Stimulated activated CD8-positive, alpha-beta memory T cell treated with anti-CD3 and anti-CD28 coated beads, Interleukin-4, amount 100 ng/mL, for 24 hours (primary cell): ENCODE data around the gene HDAC11.
"Not testable (repeated sequence)": the region's sequence is repeated elsewhere in the genome, so short reads cannot be mapped to it uniquely, and the experiment has no call there.

Experiments
- DNase-seq: peaks from one replicate; pipeline ENCODE4 v3.0.0-alpha.2; 2020; ENCODE audit warnings: low read depth

The HDAC11 gene

GRCh38 chr3:13507570-13508339 is 27.6 kb downstream of the HDAC11 start:
- DNase-seq, result no peak

DNA sequence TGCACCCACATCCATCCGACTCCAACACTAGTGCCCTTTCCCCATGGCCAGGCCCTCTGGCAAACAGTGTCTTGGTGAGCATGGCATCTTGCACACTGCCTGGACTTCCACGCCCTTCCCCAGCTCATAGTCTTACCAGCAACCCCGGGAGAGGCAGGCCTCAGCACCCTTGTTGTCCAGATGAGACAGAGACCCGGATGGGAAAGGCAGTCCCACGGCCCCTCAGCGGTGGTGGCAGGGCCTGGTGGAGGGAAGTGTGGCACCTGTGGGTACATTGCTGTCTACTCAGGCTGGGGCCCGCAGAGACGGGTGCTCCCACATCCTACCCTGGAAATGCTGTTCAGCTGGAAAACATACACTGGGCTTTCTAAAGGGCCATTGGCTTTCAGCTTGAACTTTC is 28.4 kb downstream of the HDAC11 start:
- no peak for DNase-seq

- DNase-seq, result no peak
These were observed 29.1 kb downstream of the HDAC11 start for GRCh38 chr3:13509059-13509815.

DNA sequence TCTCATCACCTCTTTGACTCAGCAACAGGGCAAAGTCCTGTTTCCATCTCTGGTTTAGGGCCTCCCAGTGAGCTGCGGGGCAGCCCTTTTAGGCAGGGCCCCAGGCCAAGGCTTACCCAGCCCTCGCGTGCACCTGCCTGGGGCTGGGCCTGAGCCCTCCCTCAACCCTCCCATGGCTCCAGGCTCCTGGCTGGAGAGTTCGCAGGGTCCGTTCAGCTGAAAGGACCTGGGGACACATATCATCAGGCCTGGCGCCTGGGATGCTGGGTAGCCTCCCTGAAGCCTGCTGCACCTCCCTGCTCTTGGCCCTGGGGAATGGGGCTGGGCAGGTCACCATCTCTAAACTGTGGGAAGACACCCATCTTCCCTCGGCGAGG is 29.7 kb downstream of the HDAC11 start:
- no peak for DNase-seq

DNA sequence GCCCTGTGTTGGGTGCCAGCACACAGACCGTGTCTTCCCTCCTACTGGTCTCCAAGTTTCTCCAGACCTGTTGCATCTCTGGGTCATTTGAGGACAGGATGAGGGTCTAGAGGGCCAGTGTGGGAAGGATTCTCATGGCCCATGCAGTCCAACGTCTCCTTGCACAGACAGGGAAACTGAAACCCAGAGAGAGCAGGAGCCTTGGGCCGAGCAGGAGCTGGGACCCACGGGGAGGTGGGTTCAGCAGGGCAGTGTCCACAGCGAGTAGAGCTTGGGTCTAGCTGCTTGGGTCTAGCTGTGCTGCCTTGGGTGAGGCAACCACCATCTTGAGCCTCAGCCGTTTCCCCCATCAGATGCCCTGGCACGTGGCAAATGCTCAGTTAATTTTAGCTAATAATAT is 32.3 kb downstream of the HDAC11 start:
- DNase-seq, result no peak

DNA sequence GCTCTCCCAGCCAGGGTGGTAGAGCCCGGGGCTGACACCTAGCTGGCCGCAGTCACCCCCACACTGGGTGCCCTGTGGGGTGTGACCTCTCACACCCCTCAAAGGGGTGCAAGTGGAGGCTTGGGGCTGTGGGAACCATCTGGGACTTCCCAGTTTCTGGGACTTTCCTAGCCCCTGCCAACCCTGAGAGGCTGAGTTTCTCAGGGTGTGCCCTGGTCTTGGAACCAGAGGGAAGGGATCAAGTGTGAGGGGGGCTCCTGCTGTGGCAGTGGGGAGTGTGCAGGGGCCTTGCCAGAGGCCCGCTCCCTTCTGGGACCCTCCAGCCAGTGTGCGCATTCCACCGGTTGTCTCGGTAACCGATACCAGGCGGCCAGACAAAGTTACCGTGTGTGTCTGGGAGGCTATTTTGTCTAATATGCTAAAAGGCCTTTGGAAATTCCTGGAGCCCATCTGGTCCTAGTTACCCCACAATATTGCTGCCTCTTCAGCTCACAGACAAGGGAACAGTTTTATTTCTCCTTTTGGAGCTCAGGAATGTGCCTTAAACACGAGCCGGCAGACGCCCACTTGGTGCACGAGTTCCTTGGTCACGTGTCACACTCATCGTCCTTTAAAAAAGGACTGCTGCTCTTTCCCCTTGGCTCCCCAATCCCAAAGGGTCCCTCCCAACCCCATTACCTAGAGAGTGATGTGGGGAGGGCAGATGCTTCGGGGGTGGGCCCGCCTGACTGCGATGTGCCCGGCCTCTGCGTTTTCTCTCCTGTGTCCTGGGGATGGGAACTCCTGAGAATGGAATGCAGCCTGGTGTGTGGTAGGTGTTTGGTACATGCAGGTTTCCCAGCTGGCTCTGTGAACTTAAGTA is 33.2 kb downstream of the HDAC11 start:
- no peak for DNase-seq

DNA sequence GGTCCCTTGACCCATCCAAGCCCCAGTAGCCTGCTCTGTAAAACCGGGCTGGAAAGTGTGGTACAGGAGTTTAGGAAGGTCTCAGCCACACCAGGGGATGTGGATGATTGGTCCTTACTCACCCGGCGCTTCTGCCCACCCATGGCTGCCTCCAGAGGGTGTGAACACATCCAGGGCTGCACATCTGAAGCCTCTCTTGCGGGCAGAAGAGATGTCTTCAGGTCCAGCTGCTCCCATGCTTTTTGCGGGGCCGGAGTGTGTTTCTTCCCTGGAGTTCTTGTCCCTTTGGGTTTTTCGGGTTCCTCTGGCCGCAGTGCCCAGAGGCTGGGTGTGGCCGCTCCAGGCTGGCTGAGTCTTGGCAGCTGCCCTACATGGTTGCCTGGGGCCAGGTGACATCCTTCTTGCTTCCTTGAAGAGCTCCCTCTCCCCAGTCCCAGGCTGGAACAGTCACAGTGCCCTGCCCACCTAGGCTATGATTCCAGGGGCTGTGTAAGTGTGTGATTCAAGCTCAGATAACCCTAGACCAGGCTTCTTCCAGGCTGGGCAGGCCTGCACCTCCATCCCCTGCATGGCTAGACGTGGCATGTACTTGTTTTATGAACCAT is 33.9 kb downstream of the HDAC11 start:
- no peak for DNase-seq

GRCh38 chr3:13514639-13515435 is 34.7 kb downstream of the HDAC11 start:
- DNase-seq, result no peak

- no peak for DNase-seq
These were observed 36.0 kb downstream of the HDAC11 start for GRCh38 chr3:13515786-13516759.

- DNase-seq, result no peak
These were observed 36.6 kb downstream of the HDAC11 start for GRCh38 chr3:13516760-13517135.

- no peak for DNase-seq
These were observed 37.3 kb downstream of the HDAC11 start for GRCh38 chr3:13517253-13517977.

DNA sequence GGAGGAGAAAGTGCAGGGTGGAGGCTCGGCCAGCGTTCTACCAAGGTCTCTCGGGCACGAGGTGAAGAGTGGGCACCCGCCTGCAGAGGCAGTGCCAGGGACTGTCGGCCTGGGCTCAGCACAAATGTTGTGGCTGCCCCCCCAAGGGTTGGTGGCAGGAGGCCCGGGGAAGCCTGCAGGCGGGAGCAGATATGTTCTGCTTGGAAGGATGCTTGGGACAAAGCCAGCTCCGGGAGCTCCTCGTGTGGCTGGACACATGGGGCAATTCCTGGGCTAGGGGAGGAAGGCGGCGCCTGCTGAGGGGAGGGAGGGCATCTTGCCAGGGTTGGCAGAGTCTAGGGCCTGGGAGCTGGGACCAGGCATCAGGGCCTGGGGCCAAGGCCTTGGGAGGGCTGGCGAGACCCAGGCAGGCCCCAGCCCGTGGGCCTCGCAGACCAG is 38.4 kb downstream of the HDAC11 start:
- no peak for DNase-seq

DNA sequence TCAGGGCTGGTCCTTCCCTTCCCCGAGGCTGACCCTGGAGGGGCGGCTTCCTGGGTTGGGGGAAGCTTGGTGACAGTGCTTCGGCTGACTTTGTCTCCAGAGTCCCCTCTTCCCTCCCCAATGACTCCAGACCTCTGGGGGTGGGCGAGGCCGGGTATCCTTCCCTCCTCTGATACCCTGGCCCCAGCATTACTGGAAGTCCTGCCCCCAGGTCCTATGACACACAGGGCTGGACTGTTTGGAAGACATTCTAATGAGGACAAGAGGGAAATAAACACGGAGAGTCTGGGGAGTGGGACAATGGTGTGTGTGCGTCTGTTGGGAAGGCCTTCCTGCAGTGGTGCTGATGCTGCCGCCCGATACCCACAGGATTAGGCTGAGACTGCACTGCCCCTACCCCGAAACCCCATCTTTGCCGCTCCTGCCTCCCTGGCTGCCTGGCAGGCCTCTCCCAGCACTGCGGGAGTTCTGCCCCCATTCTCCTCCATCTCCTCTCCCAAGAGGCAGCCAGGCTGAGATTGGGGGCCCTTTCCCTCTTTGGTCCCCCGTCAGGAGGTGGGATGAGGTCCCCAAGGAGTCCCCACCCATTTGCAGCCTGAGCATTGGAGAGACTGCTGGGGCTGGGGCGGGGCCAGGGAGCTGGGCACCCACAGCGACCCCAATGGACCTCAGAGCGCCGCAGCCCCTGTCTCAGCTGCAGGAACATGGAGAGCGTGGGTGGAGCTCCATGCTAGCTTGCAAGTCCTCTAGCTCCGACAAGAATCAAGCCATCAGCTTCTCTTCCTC is 39.1 kb downstream of the HDAC11 start:
- DNase-seq, result no peak

- DNase-seq, result no peak
These were observed 40.3 kb downstream of the HDAC11 start for GRCh38 chr3:13520326-13520880.

DNA sequence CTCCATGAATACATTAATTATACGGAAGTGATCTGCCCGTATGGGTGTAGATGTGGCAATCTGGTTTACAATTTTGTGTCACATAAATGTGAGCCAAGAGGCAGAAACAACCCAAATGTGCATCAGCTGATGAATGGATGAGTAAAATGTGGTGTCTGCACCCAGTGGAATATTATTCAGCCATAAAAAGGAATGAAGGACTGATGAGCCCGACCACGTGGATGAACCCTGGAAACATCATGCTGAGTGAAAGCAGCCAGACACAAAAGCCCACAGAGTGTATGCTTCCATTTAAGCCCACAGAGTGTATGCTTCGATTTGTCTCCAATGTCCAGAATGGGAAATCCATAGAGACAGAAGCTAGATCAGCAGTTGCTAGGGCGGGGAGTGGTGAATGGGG is 41.2 kb downstream of the HDAC11 start:
- DNase-seq, result no peak

DNA sequence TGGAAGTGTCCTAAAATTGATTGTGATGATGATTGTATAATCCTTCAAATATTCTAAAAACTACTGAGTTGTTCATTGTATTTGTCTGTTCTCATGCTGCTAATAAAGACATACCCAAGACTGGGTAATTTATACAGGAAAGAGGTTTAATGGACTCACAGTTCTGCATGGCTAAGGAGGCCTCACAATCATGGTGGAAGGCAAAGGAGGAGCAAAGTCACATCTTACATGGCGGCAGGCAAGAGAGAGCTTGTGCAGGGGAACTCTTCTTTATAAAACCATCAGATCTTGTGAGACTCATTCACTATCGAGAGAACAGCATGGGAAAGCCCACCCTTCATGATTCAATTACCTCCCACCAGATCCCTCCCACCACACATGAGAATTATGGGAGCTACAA is 41.6 kb downstream of the HDAC11 start:
- DNase-seq, result not testable (repeated sequence)

DNA sequence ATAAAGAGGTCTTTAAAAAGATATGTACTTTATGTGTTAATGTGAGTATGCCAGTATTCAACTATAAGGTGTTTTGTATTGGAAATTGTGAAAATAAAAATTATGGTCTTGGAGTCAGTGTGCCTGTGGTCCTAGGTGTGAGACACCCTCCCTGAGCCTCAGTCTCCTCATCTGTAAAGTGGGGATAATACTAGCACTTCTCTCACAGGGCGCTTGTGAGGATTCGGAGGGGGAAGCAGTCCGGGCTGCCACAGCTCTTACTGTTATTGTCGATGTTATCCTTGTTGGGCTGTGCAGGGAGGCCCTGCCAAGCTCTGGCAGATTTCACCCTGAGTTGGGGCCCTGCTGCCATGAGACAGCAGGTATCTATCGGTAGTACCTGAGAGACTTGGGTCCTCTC is 42.1 kb downstream of the HDAC11 start:
- no peak for DNase-seq

- no peak for DNase-seq
These were observed 45.0 kb downstream of the HDAC11 start for GRCh38 chr3:13524979-13525669.
